HG03064 (cell line): ENCODE measurements around the gene LCN6.

Experiments used
- ATAC-seq: cut with Tn5 transposase; IDR thresholded peaks from one replicate; pipeline ENCODE4 v1.9.1; 2021; ENCODE audit warnings: low read depth; ENCODE audit not compliant: unreplicated experiment

The LCN6 gene

DNA sequence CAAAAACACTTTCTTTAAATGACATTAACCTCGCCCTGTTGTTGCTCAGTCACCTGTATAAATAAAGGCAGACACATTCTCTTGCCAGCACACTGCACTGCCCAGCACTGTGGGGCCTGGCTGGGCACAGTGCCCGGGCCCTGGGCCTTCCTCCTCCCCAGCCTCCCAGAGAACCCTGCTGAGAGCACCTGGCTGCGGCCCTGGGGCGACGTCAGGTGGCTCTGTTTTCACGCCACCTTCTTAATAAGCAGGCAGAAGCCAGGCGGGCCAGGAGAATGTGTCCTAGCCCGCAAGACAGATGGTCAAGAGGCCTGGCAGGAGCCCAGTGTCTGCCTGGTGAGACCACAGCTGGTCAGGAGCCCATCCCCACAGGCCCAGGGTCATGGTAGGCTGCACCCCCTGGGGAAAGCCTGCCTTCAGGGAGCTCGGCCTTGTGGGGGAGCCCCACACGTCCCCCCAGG is 52.9 kb downstream of the LCN6 start:
- no peak for ATAC-seq

DNA sequence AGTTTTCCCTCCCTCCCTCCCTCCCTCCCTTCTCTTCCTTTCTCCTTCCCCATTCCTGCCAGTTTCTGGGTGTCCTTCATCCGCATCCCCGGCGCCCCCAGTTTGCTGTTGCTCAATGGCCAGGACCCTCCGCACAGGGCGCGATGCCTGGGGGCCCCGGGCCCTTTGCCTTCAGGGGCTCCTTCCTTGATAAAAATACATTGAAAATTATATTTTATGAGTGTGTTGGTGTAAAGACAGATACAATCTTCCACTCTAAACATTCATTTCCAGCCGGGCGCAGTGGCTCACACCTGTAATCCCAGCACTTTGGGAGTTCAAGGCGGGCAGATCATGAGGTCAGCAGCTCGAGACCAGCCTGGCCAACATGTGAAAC is 53.5 kb downstream of the LCN6 start:
- no peak for ATAC-seq

DNA sequence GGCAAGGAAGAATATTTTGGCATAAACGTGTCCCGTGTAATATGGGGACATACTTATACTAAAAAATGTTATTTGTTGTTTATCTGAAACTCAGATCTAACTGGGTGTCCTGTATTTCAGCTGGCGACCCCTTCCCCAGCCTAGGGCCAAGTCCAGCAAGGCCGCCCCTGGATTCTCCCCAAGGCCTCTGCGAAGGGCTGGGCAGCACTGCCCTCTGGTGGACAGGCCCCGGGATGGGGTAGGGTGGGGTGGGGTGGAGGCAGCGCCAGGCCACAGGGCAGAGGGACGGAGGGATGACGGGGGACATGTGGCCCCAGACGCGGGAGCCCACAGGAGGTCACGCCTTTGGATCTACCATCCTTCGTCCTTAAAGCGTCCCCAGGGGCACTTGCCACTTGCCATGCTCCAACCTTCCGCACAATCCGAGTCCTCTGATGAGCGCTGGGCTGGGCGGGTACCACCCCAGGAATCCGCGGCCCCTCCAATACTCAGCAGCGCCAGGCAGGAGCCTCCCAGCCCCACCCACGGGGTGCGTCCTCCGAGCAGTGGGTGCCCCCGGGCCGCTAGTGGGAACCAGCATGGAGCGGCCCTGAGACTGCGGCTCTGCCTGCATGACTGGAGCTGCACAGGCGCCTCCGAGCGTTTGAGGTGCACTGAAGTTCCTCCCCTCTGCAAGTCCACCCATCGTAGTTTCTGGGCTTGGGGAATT is 54.0 kb downstream of the LCN6 start:
- ATAC-seq = no peak
